Duodenal mucosa (tissue), 2 donors: Measurements from ENCODE around the gene GJE1.

ENCODE experiments used
- H3K27ac ChIP-seq: one replicate; pipeline ENCODE4 v1.7.0; 2013; ENCODE audit warnings: low read depth, low read length
- H3K27me3 ChIP-seq, 2 donors: one replicate each; pipeline ENCODE4 v1.7.0; 2013; ENCODE audit warnings: low read length in 2 of 2, control low read depth in 1 of 2; ENCODE audit not compliant: insufficient read depth in 2 of 2, control insufficient read depth in 1 of 2
- H3K36me3 ChIP-seq, 2 donors: one replicate each; pipeline ENCODE4 v1.7.0; 2013; ENCODE audit warnings: low read length in 2 of 2, control low read depth in 1 of 2; ENCODE audit not compliant: insufficient read depth in 2 of 2, control insufficient read depth in 1 of 2
- H3K4me1 ChIP-seq, 2 donors: one replicate each; pipeline ENCODE4 v1.7.0; 2013; ENCODE audit warnings: low read length in 2 of 2, control low read depth in 1 of 2; ENCODE audit not compliant: insufficient read depth in 2 of 2, control insufficient read depth in 1 of 2
- H3K4me3 ChIP-seq, 2 donors: one replicate each; pipeline ENCODE4 v1.7.0; 2013; ENCODE audit warnings: low read length in 2 of 2, low read depth in 1 of 2
- H3K9ac ChIP-seq, 2 donors: one replicate each; pipeline ENCODE4 v1.7.0; 2013; ENCODE audit warnings: low read length in 2 of 2, low read depth in 1 of 2
- H3K9me3 ChIP-seq, 2 donors: one replicate each; pipeline ENCODE4 v1.7.0; 2013; ENCODE audit warnings: low read length in 2 of 2, control low read depth in 1 of 2; ENCODE audit not compliant: control insufficient read depth in 1 of 2

GJE1 gene

GRCh38 chr6:142162780-142163179, 30.1 kb downstream of the GJE1 start:
- no peaks in the 10 kb centered on the region for H3K9me3 ChIP-seq
- no peak overlapping the region for H3K27ac ChIP-seq
- H3K27me3 ChIP-seq: no peaks in the 10 kb centered on the region
- peaks cover 0 to 13% of the 10 kb centered on the region in 2 donors for H3K4me1 ChIP-seq
- no peak overlapping the region for H3K9ac ChIP-seq
- no peak overlapping the region for H3K4me3 ChIP-seq
- peaks cover 0 to 13% of the 10 kb centered on the region in 2 donors for H3K36me3 ChIP-seq

GRCh38 chr6:142165227-142165626, 32.5 kb downstream of the GJE1 start:
- H3K9me3 ChIP-seq: no peaks in the 10 kb centered on the region

GRCh38 chr6:142167071-142167470, 34.3 kb downstream of the GJE1 start:
- H3K27me3 ChIP-seq: no peaks in the 10 kb centered on the region
- peaks cover 0 to 27% of the 10 kb centered on the region in 2 donors for H3K36me3 ChIP-seq
- peaks cover 0 to 21% of the 10 kb centered on the region in 2 donors for H3K4me1 ChIP-seq
- H3K27ac ChIP-seq: no peak overlapping the region
- no peaks in the 10 kb centered on the region for H3K9me3 ChIP-seq
- no peak overlapping the region for H3K4me3 ChIP-seq
- H3K9ac ChIP-seq: no peak overlapping the region

More at GRCh38 chr6:142165227-142165626, 32.5 kb downstream of the GJE1 start:
- H3K36me3 ChIP-seq: peaks cover 0 to 22% of the 10 kb centered on the region in 2 donors
- H3K4me3 ChIP-seq: no peak overlapping the region
- no peak overlapping the region for H3K27ac ChIP-seq
- no peaks in the 10 kb centered on the region for H3K27me3 ChIP-seq
- no peak overlapping the region for H3K9ac ChIP-seq
- H3K4me1 ChIP-seq: peaks cover 0 to 13% of the 10 kb centered on the region in 2 donors

GRCh38 chr6:142167486-142167885, 34.8 kb downstream of the GJE1 start:
- Histone ChIP-seq H3K27me3 (no peaks in the 10 kb centered on the region), H3K36me3 (peaks cover 0 to 27% of the 10 kb centered on the region in 2 donors), H3K4me3 (no peak overlapping the region), H3K9me3 (no peaks in the 10 kb centered on the region), H3K9ac (no peak overlapping the region), H3K27ac (no peak overlapping the region), H3K4me1 (peaks cover 0 to 22% of the 10 kb centered on the region in 2 donors)

- Histone ChIP-seq H3K27me3 (no peaks in the 10 kb centered on the region), H3K27ac (no peak overlapping the region), H3K36me3 (peaks cover 7 to 45% of the 10 kb centered on the region in 2 donors), H3K9me3 (no peaks in the 10 kb centered on the region), H3K4me3 (no peak overlapping the region), H3K4me1 (peaks cover 0 to 17% of the 10 kb centered on the region in 2 donors), H3K9ac (no peak overlapping the region)
These were observed 38.6 kb downstream of the GJE1 start for GRCh38 chr6:142171351-142171750.

- H3K9me3 ChIP-seq: peaks cover 2 to 4% of the 10 kb centered on the region in 2 donors
- peaks cover 9 to 43% of the 10 kb centered on the region in 2 donors for H3K36me3 ChIP-seq
- H3K27ac ChIP-seq: no peak overlapping the region
- no peaks in the 10 kb centered on the region for H3K27me3 ChIP-seq
- no peak overlapping the region for H3K9ac ChIP-seq
- H3K4me3 ChIP-seq: no peak overlapping the region
- peaks cover 0 to 12% of the 10 kb centered on the region in 2 donors for H3K4me1 ChIP-seq
These were observed 40.0 kb downstream of the GJE1 start for GRCh38 chr6:142172758-142173157.

GRCh38 chr6:142173980-142174379, 41.3 kb downstream of the GJE1 start:
- Histone ChIP-seq H3K27me3 (no peaks in the 10 kb centered on the region), H3K9me3 (peaks cover 6 to 10% of the 10 kb centered on the region in 2 donors), H3K9ac (no peak overlapping the region), H3K4me3 (no peak overlapping the region), H3K36me3 (peaks cover 14 to 43% of the 10 kb centered on the region in 2 donors), H3K4me1 (peaks cover 0 to 12% of the 10 kb centered on the region in 2 donors), H3K27ac (no peak overlapping the region)

- Histone ChIP-seq H3K27ac (no peak overlapping the region), H3K36me3 (peaks cover 18 to 39% of the 10 kb centered on the region in 2 donors), H3K4me3 (no peak overlapping the region), H3K27me3 (no peaks in the 10 kb centered on the region), H3K9ac (no peak overlapping the region), H3K4me1 (peaks cover 0 to 12% of the 10 kb centered on the region in 2 donors), H3K9me3 (peaks cover 6 to 10% of the 10 kb centered on the region in 2 donors)
These were observed 42.0 kb downstream of the GJE1 start for GRCh38 chr6:142174703-142175102.

- Histone ChIP-seq H3K4me1 (no peaks in the 10 kb centered on the region), H3K9me3 (peaks cover 6 to 10% of the 10 kb centered on the region in 2 donors), H3K27ac (no peak overlapping the region), H3K27me3 (no peaks in the 10 kb centered on the region), H3K4me3 (no peak overlapping the region), H3K36me3 (peaks cover 22 to 30% of the 10 kb centered on the region in 2 donors), H3K9ac (no peak overlapping the region)
These were observed 45.4 kb downstream of the GJE1 start for GRCh38 chr6:142178129-142178528.

- H3K9me3 ChIP-seq: peaks cover 6 to 10% of the 10 kb centered on the region in 2 donors
- H3K27ac ChIP-seq: no peak overlapping the region
- no peaks in the 10 kb centered on the region for H3K27me3 ChIP-seq
- peaks cover 10 to 15% of the 10 kb centered on the region in 2 donors for H3K36me3 ChIP-seq
- H3K9ac ChIP-seq: no peak overlapping the region
- peaks cover 0 to 2% of the 10 kb centered on the region in 2 donors for H3K4me1 ChIP-seq
- H3K4me3 ChIP-seq: no peak overlapping the region
These were observed 49.3 kb downstream of the GJE1 start for GRCh38 chr6:142182004-142182403.
